Breast epithelium (tissue), 4 donors: ENCODE data around the gene OR1M1. TPM values are rescaled to one million over a fixed set of nuclear protein-coding genes. Genes with fewer than 3 reads are reported as not detected.

Experiments used
- DNase-seq, 2 donors: peaks; one replicate each; pipeline ENCODE4 v3.0.0-alpha.2; 2019; ENCODE audit warnings: low spot score in 2 of 2
- H3K27ac ChIP-seq, 2 donors: fragments of 200-600 bp; sonication (generic) in 1 of 2; one replicate each; pipeline ENCODE4 v1.5.1; 2016 to 2019; ENCODE audit warnings: mild to moderate bottlenecking in 1 of 2
- H3K27me3 ChIP-seq, 2 donors: fragments of 200-600 bp; sonication (generic) in 1 of 2; one replicate each; pipeline versions ENCODE4 v1.5.1 to v1.6.0; 2017 to 2019; ENCODE audit warnings: control low read depth in 1 of 2, mild to moderate bottlenecking in 1 of 2
- H3K36me3 ChIP-seq: fragments of 200-600 bp; one replicate; pipeline ENCODE4 v1.5.1; 2019
- H3K4me1 ChIP-seq, 2 donors: fragments of 200-600 bp; sonication (generic); one replicate each; pipeline ENCODE4 v1.5.1; 2016 to 2019; ENCODE audit warnings: control low read depth in 1 of 2
- H3K4me3 ChIP-seq, 3 donors: fragments of 200-600 bp; sonication (generic); 1 replicate in 2 of 3; 2 replicates in 1 of 3; pipeline ENCODE4 v1.5.1; 2016 to 2019; ENCODE audit warnings: mild to moderate bottlenecking in 3 of 3, moderate library complexity in 2 of 3
- H3K9me3 ChIP-seq, 2 donors: fragments of 200-600 bp; sonication (generic) in 1 of 2; one replicate each; pipeline ENCODE4 v1.5.1; 2016 to 2019; ENCODE audit warnings: control low read depth in 1 of 2
- CTCF ChIP-seq, 3 donors: fragments of 450-650 bp; IDR thresholded peaks; one replicate each; pipeline ENCODE4 v1.5.1; 2016 to 2017; ENCODE audit warnings: antibody characterized with exemption in 3 of 3, mild to moderate bottlenecking in 3 of 3, moderate library complexity in 3 of 3
- POLR2A ChIP-seq: fragments of 450-650 bp; IDR thresholded peaks from one replicate; pipeline ENCODE4 v1.6.1; 2016; ENCODE audit warnings: antibody characterized with exemption, mild to moderate bottlenecking, moderate library complexity
- POLR2AphosphoS5 ChIP-seq, 3 donors: sonication (generic); formaldehyde crosslinking; IDR thresholded peaks; one replicate each; pipeline ENCODE4 v1.6.1; 2017; ENCODE audit warnings: antibody characterized with exemption in 3 of 3
- intact Hi-C: fragments of 100-400 bp; cut with DNase I; formaldehyde crosslinking; loops from one replicate; pipeline ENCODE4 v1.15.1; 2023; ENCODE audit warnings: low total_unique reads
- total RNA-seq, 3 donors: library from RNA; depleted of rRNA; stranded (reverse); fragments of >200 nt; gene quantifications; one replicate each; pipeline ENCODE4 v1.1.0, GENCODE V29; 2016

Gene OR1M1, protein sequence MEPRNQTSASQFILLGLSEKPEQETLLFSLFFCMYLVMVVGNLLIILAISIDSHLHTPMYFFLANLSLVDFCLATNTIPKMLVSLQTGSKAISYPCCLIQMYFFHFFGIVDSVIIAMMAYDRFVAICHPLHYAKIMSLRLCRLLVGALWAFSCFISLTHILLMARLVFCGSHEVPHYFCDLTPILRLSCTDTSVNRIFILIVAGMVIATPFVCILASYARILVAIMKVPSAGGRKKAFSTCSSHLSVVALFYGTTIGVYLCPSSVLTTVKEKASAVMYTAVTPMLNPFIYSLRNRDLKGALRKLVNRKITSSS
- not detected for total RNA-seq

DNA sequence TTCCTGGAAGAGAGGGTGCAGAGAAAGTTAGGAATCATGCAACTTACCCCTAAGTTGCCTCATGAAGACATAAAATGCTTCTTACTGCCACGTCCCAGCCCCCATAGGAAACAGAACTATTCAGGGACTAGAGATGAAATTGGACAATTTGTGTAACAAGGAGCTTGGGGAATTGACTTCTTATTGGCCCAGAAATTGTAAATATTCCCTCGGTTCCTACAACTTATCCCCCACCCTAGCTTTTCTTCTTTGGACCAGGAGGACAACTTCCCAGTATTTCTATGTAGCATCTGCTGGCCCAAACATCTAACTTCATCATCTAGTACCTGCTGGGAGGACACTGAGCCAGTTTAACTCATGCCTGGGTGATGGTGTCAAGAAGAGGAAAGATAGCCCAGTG lies at the start of gene OR1M1:
TSS of gene OR1M1 (plus strand) at position 301 of the 400 bp plus-strand sequence. CDS start 6,184 bp downstream, outside the sequence.
- intact Hi-C loops, result no loop called here
- no peaks in the 10 kb centered on the region for H3K9me3 ChIP-seq
- H3K4me3 ChIP-seq, result no peak within 1 kb of the TSS
- no peaks in the 10 kb centered on the region for H3K4me1 ChIP-seq
- TF ChIP-seq POLR2A (no peak), POLR2AphosphoS5 (IDR thresholded peaks at IDR 0.05) (no peak), CTCF (IDR thresholded peaks at IDR 0.05) (no peak)
- H3K27me3 ChIP-seq, result peaks cover 0 to 6% of the 10 kb centered on the region in 2 donors
- no peaks in the 10 kb centered on the region for H3K36me3 ChIP-seq
- H3K27ac ChIP-seq, result no peak within 1 kb of the TSS
- no peak for DNase-seq

GRCh38 chr19:9037400-9038062 lies 49.3 kb upstream of the OR1M1 start:
- Histone ChIP-seq H3K27ac (no peak overlapping the region), H3K9me3 (no peaks in the 10 kb centered on the region), H3K27me3 (peaks cover 0 to 16% of the 10 kb centered on the region in 2 donors), H3K4me3 (no peak overlapping the region), H3K4me1 (no peaks in the 10 kb centered on the region), H3K36me3 (no peaks in the 10 kb centered on the region)
- TF ChIP-seq CTCF (IDR thresholded peaks at IDR 0.05), result no peak
- TF ChIP-seq POLR2A, result no peak
- no peak for TF ChIP-seq POLR2AphosphoS5 (IDR thresholded peaks at IDR 0.05)
- intact Hi-C loops, result no loop called here
- no peak for DNase-seq

DNA sequence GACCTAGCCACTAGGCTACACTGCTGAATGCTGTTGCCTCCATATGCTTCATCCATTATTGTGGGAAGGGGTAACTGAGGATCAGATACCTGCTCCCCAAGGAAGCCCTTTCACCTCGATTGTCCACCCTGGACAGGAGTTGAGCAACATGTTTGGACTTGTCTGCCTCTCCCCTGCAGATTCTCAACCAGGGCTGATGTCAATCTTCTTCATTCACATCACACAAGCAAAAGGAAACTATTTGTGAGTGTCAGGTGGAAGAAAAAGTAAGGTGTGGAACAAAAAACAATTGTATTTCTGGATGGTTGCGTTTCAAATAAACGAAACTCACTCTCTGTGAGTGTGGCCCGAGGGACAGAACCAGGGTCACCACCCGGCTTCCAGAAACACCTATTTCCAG lies 47.1 kb upstream of the OR1M1 start:
- Histone ChIP-seq H3K4me3 (no peak overlapping the region), H3K9me3 (no peaks in the 10 kb centered on the region), H3K27ac (no peak overlapping the region), H3K4me1 (no peaks in the 10 kb centered on the region), H3K36me3 (no peaks in the 10 kb centered on the region), H3K27me3 (peaks cover 0 to 16% of the 10 kb centered on the region in 2 donors)
- intact Hi-C loops, result no loop called here
- no peak for DNase-seq
- no peak for TF ChIP-seq POLR2AphosphoS5 (IDR thresholded peaks at IDR 0.05)
- no peak for TF ChIP-seq CTCF (IDR thresholded peaks at IDR 0.05)
- no peak for TF ChIP-seq POLR2A

DNA sequence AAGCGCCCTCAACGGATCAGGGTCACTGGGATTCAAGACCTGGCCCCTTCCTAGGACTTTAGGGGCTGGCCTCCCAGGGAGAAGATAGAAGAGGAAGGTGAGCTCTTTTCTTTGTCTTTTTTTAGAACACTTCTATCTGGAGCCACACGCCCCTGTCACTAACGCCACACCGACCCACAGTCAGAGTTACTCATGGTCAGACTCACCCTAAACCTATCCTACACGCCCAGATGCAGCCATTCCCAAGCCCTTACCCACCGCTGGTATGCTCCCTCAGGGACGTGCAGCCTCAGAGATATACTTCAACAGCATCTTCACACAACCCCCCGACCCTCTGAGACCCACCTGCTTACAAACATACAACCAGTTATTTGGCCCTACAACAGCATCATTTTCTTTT lies 46.7 kb upstream of the OR1M1 start:
- intact Hi-C loops, result no loop called here
- H3K36me3 ChIP-seq, result no peaks in the 10 kb centered on the region
- no peak for DNase-seq

More for the DNA sequence above, 46.7 kb upstream of the OR1M1 start:
- no peaks in the 10 kb centered on the region for H3K4me1 ChIP-seq
- TF ChIP-seq CTCF (IDR thresholded peaks at IDR 0.05) (no peak), POLR2AphosphoS5 (IDR thresholded peaks at IDR 0.05) (no peak), POLR2A (no peak)
- no peak overlapping the region for H3K27ac ChIP-seq
- H3K4me3 ChIP-seq, result no peak overlapping the region
- peaks cover 0 to 13% of the 10 kb centered on the region in 2 donors for H3K27me3 ChIP-seq
- no peaks in the 10 kb centered on the region for H3K9me3 ChIP-seq
